HepG2 (cell line): ENCODE data around the gene EVI5. TPM values are rescaled to one million over a fixed set of nuclear protein-coding genes. Genes with fewer than 3 reads are reported as not detected.

Source experiments
- ATAC-seq: fragments of 200-7000 bp; cut with Tn5 transposase; 3 replicates; pipeline ENCODE4 v1.9.1; 2020; ENCODE audit warnings: mild to moderate bottlenecking, moderate library complexity
- BruUV-seq: library from RNA; stranded (reverse); fragments of 400-500 nt; replicated peaks from 2 replicates; lab custom pipeline; 2021; lab: Mats Ljungman, UMichigan
- CTCF ChIA-PET: fragments of 300-600 bp; formaldehyde crosslinking; extraction: SDS; loops from one replicate; lab custom pipeline; 2021; ENCODE audit warnings: low total read pairs, inconsistent platforms, low intra/inter-chr PET ratio; lab: Yijun Ruan, JAX
- POLR2A ChIA-PET: fragments of 350-600 bp; sonication (Branson Sonifier 250); formaldehyde crosslinking; loops from one replicate; lab custom pipeline; 2020; ENCODE audit warnings: antibody characterized with exemption, inconsistent platforms; lab: Yijun Ruan, JAX
- DNase-seq: peaks from one replicate; pipeline ENCODE4 v3.0.0-alpha.2; 2015; ENCODE audit warnings: low spot score
- FAIRE-seq: peaks from 3 replicates; lab custom pipeline; 2011; peaks lifted over from hg19 to GRCh38; lab: Jason Lieb, UNC
- H2AFZ ChIP-seq: one replicate; pipeline ENCODE4 v1.6.1; 2011; ENCODE audit warnings: low read length, inconsistent platforms
- H3K27ac ChIP-seq: fragments of 300-600 bp; 3 replicates; pipeline ENCODE4 v1.8.0; 2011; ENCODE audit warnings: mixed run types, mild to moderate bottlenecking, mixed read lengths, low read length, inconsistent platforms; ENCODE audit not compliant: insufficient read depth; ENCODE audit errors: extremely low read length
- H3K27me3 ChIP-seq, 2 experiments: fragments of 200-600 bp in 1 of 2; 2 replicates in 1 of 2; 3 replicates in 1 of 2; pipeline versions ENCODE4 v1.6.0 to v1.8.0; 2011; ENCODE audit warnings: low read length in 2 of 2, mild to moderate bottlenecking in 2 of 2, moderate library complexity in 2 of 2, inconsistent platforms in 1 of 2; ENCODE audit not compliant: insufficient read depth in 2 of 2, control insufficient read depth in 1 of 2
- H3K36me3 ChIP-seq, 2 experiments: fragments of 200-600 bp in 1 of 2; replicated peaks in 1 of 2; 2 replicates in 1 of 2; 3 replicates in 1 of 2; pipeline versions ENCODE4 v1.5.1 to v1.8.0; 2011; ENCODE audit warnings: low read length in 2 of 2, inconsistent platforms in 1 of 2; ENCODE audit not compliant: insufficient read depth in 2 of 2, control insufficient read depth in 1 of 2
- H3K4me1 ChIP-seq: 2 replicates; pipeline ENCODE4 v1.5.1; 2012; ENCODE audit warnings: low read length, inconsistent platforms; ENCODE audit not compliant: insufficient read depth
- H3K4me2 ChIP-seq: 2 replicates; pipeline ENCODE4 v1.6.0; 2011; ENCODE audit warnings: low read depth, low read length, inconsistent platforms
- H3K4me3 ChIP-seq, 3 experiments: fragments of 200-600 bp in 1 of 3; sonication (generic), shearing (Covaris generic) in 1 of 3; replicated peaks in 1 of 3; 2 replicates each; pipeline ENCODE4 v1.5.1; 2011 to 2016; ENCODE audit warnings: low read length in 3 of 3, inconsistent platforms in 2 of 3, low read depth in 2 of 3, mild to moderate bottlenecking in 2 of 3, control low read depth in 1 of 3, mixed read lengths in 1 of 3; ENCODE audit not compliant: insufficient read depth in 1 of 3
- H3K79me2 ChIP-seq: one replicate; pipeline ENCODE4 v1.6.1; 2011; ENCODE audit warnings: low read length, inconsistent platforms; ENCODE audit not compliant: insufficient read depth
- H3K9ac ChIP-seq: 2 replicates; pipeline ENCODE4 v1.6.0; 2011; ENCODE audit warnings: mild to moderate bottlenecking, low read depth, low read length, inconsistent platforms; ENCODE audit not compliant: insufficient read depth
- H3K9me3 ChIP-seq: 2 replicates; pipeline ENCODE4 v1.5.1; 2012; ENCODE audit warnings: mild to moderate bottlenecking, low read length
- H4K20me1 ChIP-seq: 2 replicates; pipeline ENCODE4 v1.6.0; 2011; ENCODE audit warnings: inconsistent platforms, mild to moderate bottlenecking, low read length, moderate library complexity; ENCODE audit not compliant: insufficient read depth
- FOXA1 ChIP-seq, 2 experiments: fragments of 450-650 bp in 1 of 2; sonication (generic) in 1 of 2; formaldehyde crosslinking in 1 of 2; IDR thresholded peaks; 2 replicates each; pipeline versions ENCODE4 v1.4.0 to v1.6.1; 2016 to 2020; ENCODE audit warnings: missing genetic modification reagents in 1 of 2
- FOXM1 ChIP-seq: sonication (generic); formaldehyde crosslinking; IDR thresholded peaks from 2 replicates; pipeline ENCODE4 v1.5.0; 2020; ENCODE audit warnings: missing genetic modification reagents
- KDM3A ChIP-seq: IDR thresholded peaks from 2 replicates; pipeline ENCODE4 v1.6.1; 2018; ENCODE audit warnings: low read depth, missing compliant biosample characterization
- MAZ ChIP-seq, 2 experiments: sonication (generic) in 1 of 2; formaldehyde crosslinking in 1 of 2; IDR thresholded peaks; 2 replicates each; pipeline versions ENCODE4 v1.5.0 to v1.6.1; 2012 to 2020; ENCODE audit warnings: low read depth in 2 of 2, mild to moderate bottlenecking in 2 of 2, borderline replicate concordance in 1 of 2, improper control_type of control experiment in 1 of 2, low read length in 1 of 2, missing genetic modification reagents in 1 of 2, moderate library complexity in 1 of 2
- MYNN ChIP-seq: sonication (generic); formaldehyde crosslinking; IDR thresholded peaks from 2 replicates; pipeline ENCODE4 v1.4.0; 2020; ENCODE audit warnings: mild to moderate bottlenecking, low read depth, missing genetic modification reagents
- PITX1 ChIP-seq: sonication (generic); formaldehyde crosslinking; IDR thresholded peaks from 2 replicates; pipeline ENCODE4 v1.5.1; 2020; ENCODE audit warnings: mild to moderate bottlenecking, missing genetic modification reagents
- SMARCE1 ChIP-seq: fragments of 450-650 bp; IDR thresholded peaks from 2 replicates; pipeline ENCODE4 v1.6.1; 2017; ENCODE audit warnings: borderline replicate concordance
- SNAI1 ChIP-seq: sonication (generic); formaldehyde crosslinking; IDR thresholded peaks from 2 replicates; pipeline ENCODE4 v1.5.0; 2020; ENCODE audit warnings: mild to moderate bottlenecking, missing genetic modification reagents, borderline replicate concordance
- SRSF9 ChIP-seq: fragments of 200-400 bp; formaldehyde crosslinking; IDR thresholded peaks from 2 replicates; pipeline ENCODE4 v1.6.1; 2018; ENCODE audit warnings: borderline replicate concordance, mild to moderate bottlenecking, low read depth, low read length; ENCODE audit not compliant: insufficient read depth, poor library complexity, severe bottlenecking
- ZBTB20 ChIP-seq: sonication (generic); formaldehyde crosslinking; IDR thresholded peaks from 2 replicates; pipeline ENCODE4 v1.8.1; 2023; ENCODE audit warnings: missing genetic modification reagents, low read depth, mild to moderate bottlenecking, borderline replicate concordance
- ZFAT ChIP-seq: sonication (generic); formaldehyde crosslinking; conservative IDR thresholded peaks from 2 replicates; pipeline ENCODE4 v1.8.1; 2023; ENCODE audit warnings: missing genetic modification reagents, inconsistent platforms
- ZNF674 ChIP-seq: sonication (generic); formaldehyde crosslinking; IDR thresholded peaks from 2 replicates; pipeline ENCODE4 v1.5.0; 2020; ENCODE audit warnings: low read depth, mild to moderate bottlenecking, missing genetic modification reagents
- ZNF737 ChIP-seq: sonication (generic); formaldehyde crosslinking; IDR thresholded peaks from 2 replicates; pipeline ENCODE4 v1.5.0; 2020; ENCODE audit warnings: missing genetic modification reagents, mild to moderate bottlenecking, borderline replicate concordance
- ZSCAN30 ChIP-seq: sonication (generic); formaldehyde crosslinking; IDR thresholded peaks from 2 replicates; pipeline ENCODE4 v1.5.0; 2020; ENCODE audit warnings: mild to moderate bottlenecking, missing genetic modification reagents
- WGBS: methylation state at CpG from one replicate; pipeline ENCODE4 v1.1.6; 2017; ENCODE audit warnings: low lambda C conversion rate; 5-methylcytosine and 5-hydroxymethylcytosine counted together
- in situ Hi-C: cut with HindIII; loops from 2 replicates; pipeline ENCODE4 v1.10.0; 2017; ENCODE audit warnings: low pct_unique_long_range_greater_than_20kb; ENCODE audit not compliant: extremely low pct_ligation_motif_present
- intact Hi-C: fragments of 100-400 bp; cut with micrococcal nuclease; formaldehyde crosslinking; loops from one replicate; pipeline ENCODE4 v1.10.0; 2022; ENCODE audit not compliant: unreplicated experiment
- polyA plus RNA-seq, 8 experiments: library from polyadenylated mRNA; depleted of rRNA in 3 of 8; stranded (reverse) in 7 of 8; unstranded in 1 of 8; fragments of >200 nt; fragmentation: Illumina TruSeq in 4 of 8; extraction: Trizol in 4 of 8; gene quantifications; 2 replicates each; pipeline versions ENCODE4 v1.2.1 to v1.2.3, GENCODE V29; 2011 to 2016; ENCODE audit warnings: low read depth in 4 of 8, missing spikeins in 1 of 8, mixed read lengths in 1 of 8; ENCODE audit not compliant: insufficient read depth in 1 of 8
- total RNA-seq, 5 experiments: library from RNA; depleted of rRNA; stranded (reverse); fragments of >200 nt; fragmentation: Illumina TruSeq; extraction: Trizol; gene quantifications; 2 replicates each; pipeline ENCODE4 v1.2.3, GENCODE V29; 2016; ENCODE audit warnings: low read depth in 1 of 5

EVI5 gene
- total and polyA plus RNA-seq, 2 of the 13 experiments (the other 11 are each of a cell fraction or from before 2014, with no cell fraction given): 4.0 to 12.6 TPM

DNA sequence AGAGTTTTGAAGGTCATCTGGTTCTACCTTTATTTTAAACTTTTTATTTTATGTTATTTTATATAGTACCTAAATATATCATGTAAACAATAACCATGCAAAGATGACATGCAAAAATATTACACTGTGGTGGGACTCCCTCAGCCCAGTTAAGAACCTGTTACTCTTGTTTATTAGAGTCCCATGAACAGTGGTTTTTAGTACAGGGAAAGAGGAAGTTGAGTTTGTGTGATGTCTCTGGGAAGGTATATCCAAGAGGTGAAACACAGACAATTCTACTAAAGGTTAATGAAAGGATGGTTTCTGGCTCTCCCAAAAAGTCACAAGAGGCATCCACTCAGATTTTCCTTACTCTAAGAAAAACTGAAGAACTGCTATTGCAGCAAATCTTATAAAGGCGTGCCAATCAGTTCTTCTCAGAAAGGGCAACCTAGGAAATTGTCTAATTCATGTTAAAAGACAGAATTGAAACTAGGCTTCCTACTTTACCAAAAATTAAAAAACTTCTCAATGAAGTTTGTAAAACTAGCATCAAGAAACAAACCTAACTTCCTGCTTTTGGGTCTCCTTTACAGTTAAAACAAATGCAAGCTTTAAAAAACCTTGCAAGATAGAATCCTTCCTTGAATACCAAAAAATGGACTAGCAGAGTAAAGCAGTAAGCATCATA, 318.1 kb downstream of the EVI5 start:
- Histone ChIP-seq H3K4me1 (no peaks in the 10 kb centered on the region), H2AFZ (no peak overlapping the region), H3K9ac (no peak overlapping the region), H3K79me2 (no peaks in the 10 kb centered on the region), H3K27me3 (no peaks in the 10 kb centered on the region; a peak in 1 of 5 replicates), H3K4me2 (no peak overlapping the region), H3K36me3 (no peaks in the 10 kb centered on the region), H3K9me3 (no peaks in the 10 kb centered on the region), H3K27ac (no peak overlapping the region), H3K4me3 (no peak overlapping the region), H4K20me1 (no peaks in the 10 kb centered on the region)
- TF ChIP-seq MYNN (no peak), SRSF9 (no peak), SMARCE1 (no peak), MAZ (IDR thresholded peaks at IDR 0.05; ENCODE audit: borderline replicate concordance, low read depth, low read length) (no peak), MAZ (CRISPR knock-in tag; IDR thresholded peaks at IDR 0.05; ENCODE audit: low read depth) (no peak), PITX1 (no peak), ZNF674 (CRISPR knock-in tag) (no peak), SNAI1 (CRISPR knock-in tag) (no peak), ZFAT (no peak)
- FAIRE-seq (no peak), DNase-seq (no peak), ATAC-seq (no peak)
- intact Hi-C loops: no loop called here
- ChIA-PET CTCF (no interaction called here), POLR2A (no interaction called here)
- WGBS: 96% methylated on average over 1 of the region's 1 CpG
- in situ Hi-C loops: no loop called here
- no TSS peak for BruUV-seq

GRCh38 chr1:92465256-92465647, 319.7 kb downstream of the EVI5 start:
- no peak for ATAC-seq
- Histone ChIP-seq H3K79me2 (no peaks in the 10 kb centered on the region), H4K20me1 (no peaks in the 10 kb centered on the region), H3K9me3 (no peaks in the 10 kb centered on the region), H2AFZ (no peak overlapping the region), H3K4me1 (no peaks in the 10 kb centered on the region), H3K9ac (no peak overlapping the region), H3K36me3 (no peaks in the 10 kb centered on the region), H3K27me3 (no peaks in the 10 kb centered on the region; a peak in 1 of 5 replicates), H3K4me3 (no peak overlapping the region), H3K27ac (no peak overlapping the region), H3K4me2 (no peak overlapping the region)
- FAIRE-seq: no peak
- in situ Hi-C loops: no loop called here
- CTCF ChIA-PET: no interaction called here
- intact Hi-C loops: no loop called here
- POLR2A ChIA-PET: no interaction called here
- no TSS peak for BruUV-seq
- DNase-seq: no peak
- WGBS: 67% methylated on average over 1 of the region's 1 CpG
- TF ChIP-seq FOXM1 (CRISPR knock-in tag) (no peak), FOXA1 (IDR thresholded peaks at IDR 0.05) (no peak), FOXA1 (CRISPR knock-in tag; IDR thresholded peaks at IDR 0.05) (no peak), ZNF737 (no peak), KDM3A (CRISPR knock-in tag) (no peak), ZSCAN30 (CRISPR knock-in tag) (no peak), ZBTB20 (CRISPR knock-in tag) (no peak)
